HG03097 (cell line): ENCODE data around the gene APCDD1.
"Not testable (repeated sequence)": the region's sequence is repeated elsewhere in the genome, so short reads cannot be mapped to it uniquely, and the experiment has no call there.

Experiments used
- ATAC-seq: cut with Tn5 transposase; IDR thresholded peaks from one replicate; pipeline ENCODE4 v1.9.1; 2021; ENCODE audit not compliant: unreplicated experiment, low FRiP score

APCDD1 gene

DNA sequence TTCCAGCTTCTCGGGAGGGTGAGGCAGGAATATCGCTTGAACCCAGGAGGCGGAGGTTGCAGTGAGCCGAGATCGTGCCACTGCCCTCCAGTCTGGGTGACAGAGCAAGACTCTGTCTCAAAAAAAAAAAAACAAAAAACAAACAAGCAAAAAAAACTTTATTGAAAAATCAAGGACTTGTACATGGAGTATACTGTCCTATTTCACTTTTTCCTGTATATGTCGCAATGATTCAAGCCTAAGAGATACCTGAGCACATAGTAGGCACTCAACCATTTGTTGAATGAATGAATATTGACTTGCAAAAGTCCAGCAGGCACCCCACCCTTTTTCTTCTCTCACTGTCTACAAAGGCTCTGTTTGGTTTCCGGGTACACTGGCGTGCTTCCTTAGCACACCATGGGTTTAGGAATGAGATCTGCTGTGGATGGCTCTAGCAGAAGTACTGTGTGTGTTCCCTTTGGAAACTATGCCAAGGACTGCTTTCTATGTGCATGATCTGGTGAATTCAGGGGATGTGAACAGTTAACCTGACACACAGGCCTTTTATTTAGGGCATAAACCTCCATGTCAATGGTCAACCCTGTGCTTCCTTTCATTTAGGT, 6.1 kb downstream of the APCDD1 start:
- no peak for ATAC-seq

- no peak for ATAC-seq
Observed at GRCh38 chr18:10461989-10462388, 7.6 kb downstream of the APCDD1 start.

GRCh38 chr18:10462597-10462996, 8.2 kb downstream of the APCDD1 start:
- no peak for ATAC-seq

- no peak for ATAC-seq
Observed at GRCh38 chr18:10463096-10463495, 8.7 kb downstream of the APCDD1 start.

- ATAC-seq: no peak
Observed at GRCh38 chr18:10463741-10464140, 9.3 kb downstream of the APCDD1 start.

DNA sequence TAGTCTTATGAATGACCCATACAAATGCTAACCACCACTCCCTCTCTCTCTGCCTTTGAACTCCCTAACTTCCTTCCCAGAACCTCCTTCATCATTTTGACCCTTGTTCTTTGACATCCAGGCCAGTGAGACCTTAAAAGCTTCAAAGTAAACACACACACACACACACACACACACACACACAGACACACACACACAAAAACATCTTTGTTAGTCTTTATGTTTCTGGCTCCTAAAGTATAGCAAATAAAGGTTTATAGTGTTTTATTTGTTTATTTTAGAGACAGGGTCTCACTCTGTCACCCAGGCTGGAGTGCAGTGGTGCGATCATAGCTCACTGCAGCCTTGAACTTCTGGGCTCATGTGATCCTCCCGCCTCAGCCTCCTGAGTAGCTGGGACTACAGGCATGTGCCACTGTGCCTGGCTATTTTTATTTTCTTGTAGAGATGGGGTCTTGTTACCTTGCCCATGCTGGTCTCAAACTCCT, 9.8 kb downstream of the APCDD1 start:
- not testable (repeated sequence) for ATAC-seq

DNA sequence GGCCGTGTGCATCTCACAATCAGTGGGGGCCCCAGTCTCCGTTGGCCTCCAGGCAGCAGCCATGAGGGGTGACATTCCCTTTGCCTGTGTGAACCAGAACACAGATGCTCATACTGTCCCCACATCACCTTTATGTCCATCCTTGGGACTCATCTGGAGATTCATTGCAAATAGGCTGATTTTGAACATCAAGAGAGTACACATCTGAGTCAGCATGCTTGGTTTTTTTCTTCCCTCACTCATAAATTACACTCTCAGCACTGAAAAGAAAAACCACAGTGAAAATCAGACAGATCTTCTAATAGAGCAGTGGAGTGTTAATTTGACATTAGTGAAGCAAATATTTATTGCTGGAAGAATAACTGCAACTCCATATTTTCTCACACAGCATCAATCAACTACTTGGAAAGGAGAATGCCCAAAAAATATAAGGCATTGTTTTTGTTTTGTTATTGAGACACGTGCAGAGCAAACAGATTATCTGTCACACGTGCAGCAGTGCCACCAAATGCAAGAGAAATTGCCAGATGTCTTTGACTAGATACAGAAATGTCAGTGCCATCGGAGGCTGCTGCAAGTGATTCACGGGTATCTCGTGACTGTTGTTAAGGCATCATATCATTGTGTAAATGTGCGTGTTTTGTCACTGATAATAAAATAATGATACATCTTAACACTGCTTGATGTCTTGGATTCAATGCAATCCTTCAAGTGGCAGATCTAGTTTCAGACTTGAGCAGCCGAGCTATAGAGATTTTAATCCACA, 10.9 kb downstream of the APCDD1 start:
- ATAC-seq: no peak

GRCh38 chr18:10470429-10470828, 16.0 kb downstream of the APCDD1 start:
- ATAC-seq: no peak

GRCh38 chr18:10471574-10471973, 17.1 kb downstream of the APCDD1 start:
- ATAC-seq: no peak

GRCh38 chr18:10473132-10473531, 18.7 kb downstream of the APCDD1 start:
- no peak for ATAC-seq

DNA sequence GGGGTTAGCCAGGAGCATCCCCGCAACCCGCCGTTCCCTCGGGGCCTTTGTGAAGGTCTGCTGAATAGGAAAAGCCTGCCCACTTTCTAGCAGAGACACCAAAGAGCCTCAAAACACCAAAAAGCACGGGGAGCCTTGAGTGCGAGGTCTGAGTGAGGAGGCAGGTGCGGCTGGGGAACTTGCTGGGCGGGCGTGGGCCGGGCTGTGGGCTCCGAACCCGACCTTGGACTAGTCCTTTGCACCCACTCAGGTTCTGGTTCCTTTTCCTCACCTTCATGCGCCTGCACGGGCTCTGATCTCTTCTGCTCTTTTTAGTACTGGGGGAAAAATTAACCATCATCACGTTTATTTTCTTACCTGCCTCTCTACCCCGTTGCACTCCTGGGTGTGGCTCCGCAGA, 19.9 kb downstream of the APCDD1 start:
- ATAC-seq: no peak

DNA sequence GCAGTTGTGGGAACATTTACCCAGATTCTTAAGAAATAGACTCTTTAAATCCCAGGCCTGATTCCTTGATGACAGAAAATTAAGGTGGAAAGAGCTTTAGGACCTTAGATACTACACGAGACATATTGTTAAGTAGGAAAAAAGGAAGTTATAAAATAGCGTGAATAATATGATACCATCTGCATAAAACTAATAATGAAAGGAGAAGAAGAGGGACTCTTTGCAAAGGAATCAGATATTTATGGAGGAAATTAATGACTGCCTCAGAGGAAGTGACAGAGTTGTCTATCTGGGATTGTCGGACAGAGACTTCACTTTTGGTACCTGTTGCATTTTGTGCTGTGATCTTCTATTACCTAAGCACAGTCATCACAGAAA, 20.8 kb downstream of the APCDD1 start:
- no peak for ATAC-seq

DNA sequence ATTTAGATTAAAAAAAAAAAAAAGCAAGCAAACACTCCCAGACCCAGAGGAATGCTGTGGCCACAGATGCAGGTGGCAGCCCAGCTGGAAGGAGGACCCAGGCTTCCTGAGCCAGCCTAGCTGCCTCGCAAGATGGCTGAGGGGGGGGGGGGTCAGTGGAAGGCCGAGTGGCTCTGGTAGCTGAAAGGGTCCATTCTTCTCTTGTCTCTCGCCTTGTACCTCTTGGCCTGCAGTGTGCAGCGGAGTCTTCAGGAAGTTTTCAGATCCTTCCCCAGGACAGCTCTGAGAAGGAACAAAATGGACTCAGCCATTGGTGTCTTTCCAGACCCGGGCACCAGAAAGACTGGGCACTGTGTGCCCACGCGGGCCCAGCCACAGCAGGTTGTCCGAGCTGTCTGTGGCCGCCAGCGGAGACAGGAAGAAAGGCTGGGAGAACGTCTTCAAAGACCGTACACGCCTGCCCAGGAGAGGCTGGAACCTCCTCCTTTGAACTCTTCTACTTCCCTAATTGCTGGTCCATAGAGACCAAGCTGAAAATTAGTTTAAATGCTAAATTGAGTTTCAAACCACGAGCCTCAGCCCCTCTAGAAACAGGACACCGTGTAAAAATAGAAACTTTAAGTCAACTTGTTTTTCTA, 21.3 kb downstream of the APCDD1 start:
- no peak for ATAC-seq

DNA sequence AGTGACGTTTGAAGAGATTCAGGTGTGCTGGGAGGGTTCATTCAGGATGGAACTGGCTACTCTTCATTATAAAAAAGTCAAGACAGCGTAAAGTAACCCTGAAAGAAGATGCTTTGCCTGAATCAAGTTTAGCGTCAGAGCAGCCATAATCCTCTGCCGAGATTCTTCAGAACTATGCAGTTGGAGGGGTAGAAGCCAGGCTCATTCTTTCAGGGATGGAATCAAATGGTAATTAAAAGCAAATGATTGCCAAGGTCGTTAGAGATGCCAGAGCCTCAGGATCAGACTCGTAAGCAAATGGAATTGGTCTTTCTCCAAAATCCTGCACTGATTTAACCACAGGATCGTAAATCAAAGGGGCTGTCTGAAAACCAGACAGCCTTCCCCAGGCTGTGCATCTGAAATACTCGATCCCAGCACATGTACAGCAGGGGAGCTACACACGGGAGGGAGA, 21.9 kb downstream of the APCDD1 start:
- ATAC-seq: no peak

DNA sequence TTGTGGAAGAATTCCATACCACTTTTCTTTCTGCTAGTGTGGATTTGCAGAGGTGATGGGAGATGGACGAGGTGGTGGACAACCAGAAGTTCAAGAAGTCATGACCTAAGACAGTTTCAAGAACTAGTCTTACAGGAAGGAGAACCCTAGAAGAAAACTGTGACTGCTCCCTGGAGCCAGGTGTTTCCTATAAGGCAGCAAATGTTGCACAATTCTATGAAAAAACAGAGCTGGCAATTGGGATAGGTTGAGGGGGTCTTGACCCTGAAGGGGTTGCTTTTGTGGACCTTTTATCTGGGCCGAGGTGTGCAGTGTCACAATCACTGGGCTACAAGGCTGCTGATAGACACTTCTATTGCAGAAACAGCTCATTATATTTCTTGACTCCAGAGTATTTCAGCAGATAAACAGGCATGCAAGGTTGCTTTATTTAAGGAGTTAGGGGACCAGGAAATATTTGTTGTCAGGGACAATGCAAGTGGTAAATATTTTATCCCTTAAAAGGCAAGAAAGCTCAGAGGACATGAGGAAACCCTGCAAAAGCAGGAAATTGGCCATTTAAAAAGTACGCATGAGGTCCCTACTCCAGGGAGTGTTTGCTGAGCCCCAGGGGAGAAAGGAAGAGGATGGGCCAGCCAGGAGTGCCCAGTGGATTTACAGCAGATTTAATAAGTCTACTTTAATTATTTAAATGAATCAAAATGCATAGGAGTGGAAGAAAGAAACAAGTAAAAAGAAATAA, 22.9 kb downstream of the APCDD1 start:
- no peak for ATAC-seq

GRCh38 chr18:10477863-10478260, 23.4 kb downstream of the APCDD1 start:
- ATAC-seq: no peak

- ATAC-seq: no peak
Observed at GRCh38 chr18:10481831-10482230, 27.4 kb downstream of the APCDD1 start.

DNA sequence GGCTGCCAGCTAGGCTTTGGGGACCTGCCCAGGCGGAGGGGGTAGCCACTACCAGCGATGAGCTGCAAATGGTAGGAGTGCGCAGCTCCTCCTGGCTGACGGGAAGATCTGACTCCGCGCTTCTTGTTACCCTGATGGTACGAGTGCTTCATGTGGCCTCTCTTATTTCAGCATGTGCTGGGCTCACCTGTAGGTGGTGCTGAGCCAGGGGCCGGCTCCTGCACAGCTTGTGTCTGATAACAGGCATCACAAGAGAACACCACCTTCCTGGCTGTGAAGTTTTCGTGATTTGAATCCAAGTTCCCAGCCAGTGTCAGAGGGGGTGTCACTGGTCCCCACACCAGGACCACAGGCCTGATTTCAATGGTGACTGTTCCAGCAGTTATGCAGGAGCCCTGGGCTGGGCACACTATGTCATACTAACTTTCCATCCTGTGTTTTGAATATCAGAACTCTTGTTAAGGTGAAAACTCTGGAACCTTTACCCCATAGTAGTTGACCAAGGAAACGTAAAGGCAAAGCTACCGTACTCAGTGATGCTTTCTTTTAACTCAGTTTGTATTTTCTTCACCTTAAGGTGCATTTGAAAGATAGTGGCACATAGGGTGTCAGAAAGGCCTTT, 28.0 kb downstream of the APCDD1 start:
- no peak for ATAC-seq

GRCh38 chr18:10482985-10483949, 28.8 kb downstream of the APCDD1 start:
- peak; percentile 61 for ATAC-seq
